Measurements from ENCODE around the gene ECT2L.

ECT2L gene

DNA sequence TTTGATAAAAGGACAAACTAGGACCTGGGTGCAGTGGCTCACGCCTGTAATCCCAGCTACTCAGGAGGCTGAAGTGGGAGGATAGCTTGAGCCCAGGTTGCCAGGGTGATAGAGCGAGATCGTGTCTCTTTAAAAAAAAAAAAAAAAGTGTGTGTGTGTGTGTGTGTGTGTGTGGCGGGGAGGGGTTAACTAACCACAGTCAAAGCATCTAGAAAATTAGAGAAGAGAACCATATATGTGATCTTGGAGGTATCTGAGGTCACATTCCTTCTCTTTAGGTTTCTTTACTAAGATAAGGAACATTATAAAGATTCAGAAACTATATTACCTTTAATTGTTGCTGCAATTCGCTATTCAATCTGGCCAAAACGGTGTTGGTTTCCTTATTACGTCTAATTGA, 111.3 kb downstream of the ECT2L start:
- no peaks in the 10 kb centered on the region for H3K9me3 Mint-ChIP-seq
- TF ChIP-seq, protein P1, sequence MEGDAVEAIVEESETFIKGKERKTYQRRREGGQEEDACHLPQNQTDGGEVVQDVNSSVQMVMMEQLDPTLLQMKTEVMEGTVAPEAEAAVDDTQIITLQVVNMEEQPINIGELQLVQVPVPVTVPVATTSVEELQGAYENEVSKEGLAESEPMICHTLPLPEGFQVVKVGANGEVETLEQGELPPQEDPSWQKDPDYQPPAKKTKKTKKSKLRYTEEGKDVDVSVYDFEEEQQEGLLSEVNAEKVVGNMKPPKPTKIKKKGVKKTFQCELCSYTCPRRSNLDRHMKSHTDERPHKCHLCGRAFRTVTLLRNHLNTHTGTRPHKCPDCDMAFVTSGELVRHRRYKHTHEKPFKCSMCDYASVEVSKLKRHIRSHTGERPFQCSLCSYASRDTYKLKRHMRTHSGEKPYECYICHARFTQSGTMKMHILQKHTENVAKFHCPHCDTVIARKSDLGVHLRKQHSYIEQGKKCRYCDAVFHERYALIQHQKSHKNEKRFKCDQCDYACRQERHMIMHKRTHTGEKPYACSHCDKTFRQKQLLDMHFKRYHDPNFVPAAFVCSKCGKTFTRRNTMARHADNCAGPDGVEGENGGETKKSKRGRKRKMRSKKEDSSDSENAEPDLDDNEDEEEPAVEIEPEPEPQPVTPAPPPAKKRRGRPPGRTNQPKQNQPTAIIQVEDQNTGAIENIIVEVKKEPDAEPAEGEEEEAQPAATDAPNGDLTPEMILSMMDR (IDR thresholded peaks at IDR 0.05; ENCODE audit: unreplicated experiment in 3 of 3), result no peak
- no peak overlapping the region for H3K27ac Mint-ChIP-seq
- H3K4me1 Mint-ChIP-seq, result no peaks in the 10 kb centered on the region
- peaks cover 66% of the 10 kb centered on the region for H3K36me3 Mint-ChIP-seq (ENCODE audit: low read depth)
- no peak overlapping the region for H3K4me3 Mint-ChIP-seq
- H3K27me3 Mint-ChIP-seq (ENCODE audit: low read depth), result no peaks in the 10 kb centered on the region

GRCh38 chr6:138909511-138909910, 113.6 kb downstream of the ECT2L start:
- no peak overlapping the region for H3K4me3 Mint-ChIP-seq

GRCh38 chr6:138909975-138910374, 114.1 kb downstream of the ECT2L start:
- H3K4me3 Mint-ChIP-seq, result no peak overlapping the region
- no peaks in the 10 kb centered on the region for H3K9me3 Mint-ChIP-seq
- peaks cover 81% of the 10 kb centered on the region for H3K36me3 Mint-ChIP-seq (ENCODE audit: low read depth)
- no peak overlapping the region for H3K27ac Mint-ChIP-seq
- H3K27me3 Mint-ChIP-seq (ENCODE audit: low read depth), result no peaks in the 10 kb centered on the region
- H3K4me1 Mint-ChIP-seq, result no peaks in the 10 kb centered on the region
- TF ChIP-seq, protein P1 (IDR thresholded peaks at IDR 0.05; ENCODE audit: unreplicated experiment in 3 of 3), result no peak

More at GRCh38 chr6:138909511-138909910, 113.6 kb downstream of the ECT2L start:
- H3K36me3 Mint-ChIP-seq (ENCODE audit: low read depth), result peaks cover 81% of the 10 kb centered on the region
- no peaks in the 10 kb centered on the region for H3K27me3 Mint-ChIP-seq (ENCODE audit: low read depth)
- H3K27ac Mint-ChIP-seq, result no peak overlapping the region
- TF ChIP-seq, protein P1 (IDR thresholded peaks at IDR 0.05; ENCODE audit: unreplicated experiment in 3 of 3), result no peak
- no peaks in the 10 kb centered on the region for H3K9me3 Mint-ChIP-seq
- no peaks in the 10 kb centered on the region for H3K4me1 Mint-ChIP-seq

DNA sequence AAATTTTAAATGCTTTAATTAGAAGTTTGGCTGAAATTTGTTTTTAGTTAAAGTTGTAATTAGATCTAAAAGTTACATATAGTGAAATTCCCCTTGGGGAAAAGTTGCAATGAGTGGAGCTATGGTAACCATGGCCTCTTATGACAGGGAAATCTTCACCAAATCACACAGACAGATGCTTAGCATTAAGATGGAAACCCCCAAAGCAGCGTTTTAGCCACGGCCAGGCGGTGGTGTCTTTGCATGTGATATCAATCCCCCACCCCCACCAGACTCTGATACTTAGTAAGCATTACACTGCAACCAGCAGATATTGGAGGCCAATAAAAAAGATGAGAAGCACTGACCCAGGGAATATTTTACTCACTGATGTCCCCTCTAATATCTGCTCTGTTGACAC, 116.4 kb downstream of the ECT2L start:
- no peaks in the 10 kb centered on the region for H3K4me1 Mint-ChIP-seq
- H3K9me3 Mint-ChIP-seq, result no peaks in the 10 kb centered on the region
- TF ChIP-seq, protein P1 (IDR thresholded peaks at IDR 0.05; ENCODE audit: unreplicated experiment in 3 of 3), result no peak
- H3K36me3 Mint-ChIP-seq (ENCODE audit: low read depth), result peaks cover 75% of the 10 kb centered on the region
- H3K27me3 Mint-ChIP-seq (ENCODE audit: low read depth), result no peaks in the 10 kb centered on the region
- H3K27ac Mint-ChIP-seq, result no peak overlapping the region
- no peak overlapping the region for H3K4me3 Mint-ChIP-seq

DNA sequence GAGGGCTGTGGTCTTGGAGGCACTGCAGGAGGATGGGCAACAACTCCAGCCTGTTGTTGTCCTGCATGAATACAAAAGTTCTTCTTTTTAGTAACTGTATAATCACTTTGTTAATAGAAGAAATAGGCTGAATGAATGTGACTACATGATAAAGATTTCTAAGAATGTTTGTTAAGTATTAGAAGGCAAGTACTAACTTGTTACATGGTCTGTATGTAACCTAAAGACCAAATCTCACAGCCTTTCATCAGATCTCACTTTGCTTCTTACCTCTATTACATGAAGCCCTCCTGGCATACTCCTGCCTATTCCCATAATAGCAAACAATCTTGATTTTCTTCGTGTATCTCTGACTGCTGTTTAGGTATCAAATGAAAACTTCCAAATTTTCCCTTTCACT, 118.8 kb downstream of the ECT2L start:
- no peaks in the 10 kb centered on the region for H3K9me3 Mint-ChIP-seq
- H3K27ac Mint-ChIP-seq, result no peak overlapping the region
- TF ChIP-seq, protein P1 (IDR thresholded peaks at IDR 0.05; ENCODE audit: unreplicated experiment in 3 of 3), result no peak
- H3K27me3 Mint-ChIP-seq (ENCODE audit: low read depth), result no peaks in the 10 kb centered on the region
- peaks cover 66% of the 10 kb centered on the region for H3K36me3 Mint-ChIP-seq (ENCODE audit: low read depth)
- H3K4me1 Mint-ChIP-seq, result no peaks in the 10 kb centered on the region
- H3K4me3 Mint-ChIP-seq, result no peak overlapping the region

DNA sequence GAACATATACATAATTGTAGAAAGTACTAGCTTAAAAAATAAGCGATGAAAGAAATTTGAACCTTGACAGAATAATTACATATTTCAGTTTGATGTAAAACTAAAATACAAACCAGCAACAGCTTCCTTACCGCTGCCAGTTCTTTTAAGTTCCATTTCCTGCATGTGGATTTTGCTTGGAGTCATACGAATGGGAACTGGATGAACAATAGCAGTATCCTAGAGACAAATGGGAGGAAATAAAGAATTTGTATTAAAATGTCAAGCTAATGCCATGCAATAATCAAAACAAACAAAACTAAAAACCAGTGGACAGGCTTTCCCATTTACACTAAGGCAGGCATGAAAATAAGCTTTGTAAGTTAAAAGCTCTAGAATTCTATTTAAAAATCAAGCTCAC, 125.0 kb downstream of the ECT2L start:
- H3K4me3 Mint-ChIP-seq, result no peak overlapping the region
- H3K36me3 Mint-ChIP-seq (ENCODE audit: low read depth), result peaks cover 20% of the 10 kb centered on the region
- H3K27ac Mint-ChIP-seq, result peak overlapping the region in 1 of 3 experiments; percentile 48
- TF ChIP-seq, protein P1 (IDR thresholded peaks at IDR 0.05; ENCODE audit: unreplicated experiment in 3 of 3), result no peak
- H3K27me3 Mint-ChIP-seq (ENCODE audit: low read depth), result no peaks in the 10 kb centered on the region
- no peaks in the 10 kb centered on the region for H3K4me1 Mint-ChIP-seq
- no peaks in the 10 kb centered on the region for H3K9me3 Mint-ChIP-seq

Measured in nephron (organoid).